ENCODE results near the gene BCL2L14. TPM values are rescaled to one million over a fixed set of nuclear protein-coding genes. Genes with fewer than 3 reads are reported as not detected.

Gene BCL2L14
- total and polyA plus RNA-seq, 2 of the 4 experiments (the other 2 are of a cell fraction) = not detected

- Histone ChIP-seq H2AK5ac (ENCODE audit: low read depth, low read length) (0 out of 2 replicates have a peak overlapping the region, but pooled peaks have one; percentile 2), H4K91ac (ENCODE audit: insufficient read depth, low read depth, low read length) (no peak overlapping the region), H2AFZ (replicated peaks; ENCODE audit: low read length, poor library complexity) (no peak overlapping the region), H3K9me1 (ENCODE audit: insufficient read depth, low read length) (peaks cover 9% of the 10 kb centered on the region), H3K36me3 (ENCODE audit: control insufficient read depth, insufficient read depth, low read length) (no peaks in the 10 kb centered on the region), H3K56ac (ENCODE audit: extremely low read depth, insufficient read depth, low read length) (no peak overlapping the region), H4K20me1 (ENCODE audit: insufficient read depth, low read length) (no peaks in the 10 kb centered on the region), H2BK120ac (ENCODE audit: low read depth, low read length) (no peak overlapping the region; the same call in 1 of the 2 replicates), H3K4me2 (ENCODE audit: low read depth, low read length) (no peak overlapping the region), H4K5ac (ENCODE audit: low read depth, low read length) (no peak overlapping the region), H3K23ac (ENCODE audit: low read depth, low read length) (no peak overlapping the region), H2AK9ac (replicated peaks; ENCODE audit: low read depth, low read length, poor library complexity) (no peak overlapping the region), H2BK5ac (ENCODE audit: low read depth, low read length, poor library complexity, severe bottlenecking) (no peak overlapping the region), H3K4ac (ENCODE audit: low read depth, low read length) (no peak overlapping the region), H2BK15ac (ENCODE audit: low read depth, low read length) (peak overlapping the region; percentile 19; the same call in 2 of the 3 replicates), H3K4me3 (ENCODE audit: insufficient read depth, low read depth, low read length) (no peak overlapping the region), H2BK20ac (ENCODE audit: low read depth, low read length) (no peak overlapping the region), H3K9ac (ENCODE audit: low read depth, low read length) (no peak overlapping the region), H3K79me1 (ENCODE audit: low read depth in 1 of 2, low read length in 2 of 2) (0 out of 4 replicates have a peak, but pooled peaks cover 0 to 4% of the 10 kb centered on the region in 2 experiments), H3K27me3 (ENCODE audit: control insufficient read depth, insufficient read depth, low read length) (no peaks in the 10 kb centered on the region), H3K4me1 (ENCODE audit: control insufficient read depth, insufficient read depth, low read length) (peaks cover 8% of the 10 kb centered on the region; the same call in 1 of the 2 replicates), H3K27ac (ENCODE audit: insufficient read depth, low read length) (no peak overlapping the region), H3K9me3 (ENCODE audit: control insufficient read depth, insufficient read depth, low read length) (no peaks in the 10 kb centered on the region; the same call in 1 of the 2 replicates), H3K14ac (replicated peaks; ENCODE audit: low read depth, low read length) (no peak overlapping the region), H4K8ac (ENCODE audit: low read depth in 2 of 2, low read length in 2 of 2) (no peak overlapping the region), H3K18ac (ENCODE audit: low read depth, low read length) (no peak overlapping the region)
- WGBS, 2 experiments (ENCODE audit: extremely low coverage in 2 of 2, insufficient read length in 1 of 2) = no CpG with 5 or more reads among the region's 6 CpGs
- ChIA-PET CTCF (no interaction called here), POLR2A (ENCODE audit: unreplicated experiment) (no interaction called here)
- TF ChIP-seq MAZ (IDR thresholded peaks at IDR 0.05; ENCODE audit: borderline replicate concordance, low read depth, low read length) (no peak), USF2 (IDR thresholded peaks at IDR 0.05; ENCODE audit: low read depth, low read length) (no peak), RAD21 (IDR thresholded peaks at IDR 0.05; ENCODE audit: low read length) (no peak), NFE2L2 (IDR thresholded peaks at IDR 0.05; ENCODE audit: low read depth, low read length) (no peak), CTCF (conservative IDR thresholded peaks at IDR 0.05; ENCODE audit: low read depth, low read length) (no peak), RFX5 (IDR thresholded peaks at IDR 0.05; ENCODE audit: low read depth, low read length) (no peak), SMC3 (IDR thresholded peaks at IDR 0.05; ENCODE audit: low read depth, low read length) (no peak), FOS (IDR thresholded peaks at IDR 0.05; ENCODE audit: low read depth, low read length) (no peak), ELK1 (IDR thresholded peaks at IDR 0.05; ENCODE audit: borderline replicate concordance, low read depth, low read length) (no peak), RCOR1 (IDR thresholded peaks at IDR 0.05; ENCODE audit: insufficient replicate concordance, low read length) (no peak), CEBPB (IDR thresholded peaks at IDR 0.05; ENCODE audit: low read depth, low read length) (no peak), MXI1 (IDR thresholded peaks at IDR 0.05; ENCODE audit: borderline replicate concordance, low read depth, low read length) (no peak)
- intact Hi-C loops (cut with micrococcal nuclease) = no loop called here
- BruUV-seq (replicated peaks) = no TSS peak
- no peak for DNase-seq
- ATAC-seq (ENCODE audit: low read depth) = no peak
- in situ Hi-C loops (cut with MboI; ENCODE audit: low sequenced_read_pairs) = no loop called here
- dilution Hi-C loops (cut with HindIII; ENCODE audit: low sequenced_read_pairs, unreplicated experiment) = no loop called here
Observed at GRCh38 chr12:12099102-12099501, 28.4 kb downstream of the BCL2L14 start.
